GM10266 (cell line): ENCODE data around the gene ATXN2L.
"Not testable (repeated sequence)": the region's sequence is repeated elsewhere in the genome, so short reads cannot be mapped to it uniquely, and the experiment has no call there.

Experiments used
- DNase-seq: peaks from one replicate; pipeline ENCODE4 v3.0.0; 2012; ENCODE audit errors: extremely low spot score
- TF ChIP-seq, protein P1 (sequence below): IDR thresholded peaks from 2 replicates; pipeline ENCODE4 v1.5.1; 2012; ENCODE audit warnings: mild to moderate bottlenecking, low read depth; ENCODE audit not compliant: control insufficient read depth, insufficient read depth; ENCODE audit errors: missing control alignments

ATXN2L gene

DNA sequence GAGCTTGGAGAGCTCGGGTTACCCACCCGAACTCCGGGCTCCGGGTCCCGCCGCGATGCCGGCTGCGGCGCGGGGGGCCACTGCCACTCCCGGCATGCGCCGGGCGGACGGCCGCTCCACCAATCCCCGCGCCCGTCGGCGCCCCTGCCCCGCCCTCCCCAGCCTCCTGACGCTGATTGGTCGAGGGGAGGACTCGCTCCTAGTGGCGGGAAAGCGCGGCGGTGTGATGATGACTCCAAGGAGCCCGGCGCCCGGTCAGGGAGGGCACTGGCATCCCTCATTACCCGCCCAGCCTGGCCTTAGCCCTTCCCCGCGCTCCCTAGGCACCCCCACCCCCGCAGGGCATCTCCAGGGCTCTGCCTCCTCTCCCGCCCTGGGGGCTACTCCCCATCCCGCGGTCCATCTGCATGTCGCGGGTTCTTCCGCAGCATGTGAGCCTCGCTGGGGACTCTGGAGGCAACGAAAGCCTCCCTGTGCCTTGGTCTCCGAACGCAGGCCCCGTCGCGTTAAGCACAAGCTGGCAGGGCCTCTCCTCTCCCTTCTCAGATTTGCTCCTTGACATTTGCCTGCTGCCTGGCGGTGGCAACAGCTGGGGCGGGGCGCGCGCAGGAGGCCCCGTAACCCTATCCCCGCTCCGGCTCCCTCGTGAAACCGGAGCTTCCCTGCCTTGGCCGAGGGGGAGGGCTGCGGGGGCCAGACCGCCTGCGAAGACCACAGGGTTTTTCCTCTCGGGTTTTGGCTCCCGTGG, 57.2 kb downstream of the ATXN2L start:
- TF ChIP-seq, protein P1, sequence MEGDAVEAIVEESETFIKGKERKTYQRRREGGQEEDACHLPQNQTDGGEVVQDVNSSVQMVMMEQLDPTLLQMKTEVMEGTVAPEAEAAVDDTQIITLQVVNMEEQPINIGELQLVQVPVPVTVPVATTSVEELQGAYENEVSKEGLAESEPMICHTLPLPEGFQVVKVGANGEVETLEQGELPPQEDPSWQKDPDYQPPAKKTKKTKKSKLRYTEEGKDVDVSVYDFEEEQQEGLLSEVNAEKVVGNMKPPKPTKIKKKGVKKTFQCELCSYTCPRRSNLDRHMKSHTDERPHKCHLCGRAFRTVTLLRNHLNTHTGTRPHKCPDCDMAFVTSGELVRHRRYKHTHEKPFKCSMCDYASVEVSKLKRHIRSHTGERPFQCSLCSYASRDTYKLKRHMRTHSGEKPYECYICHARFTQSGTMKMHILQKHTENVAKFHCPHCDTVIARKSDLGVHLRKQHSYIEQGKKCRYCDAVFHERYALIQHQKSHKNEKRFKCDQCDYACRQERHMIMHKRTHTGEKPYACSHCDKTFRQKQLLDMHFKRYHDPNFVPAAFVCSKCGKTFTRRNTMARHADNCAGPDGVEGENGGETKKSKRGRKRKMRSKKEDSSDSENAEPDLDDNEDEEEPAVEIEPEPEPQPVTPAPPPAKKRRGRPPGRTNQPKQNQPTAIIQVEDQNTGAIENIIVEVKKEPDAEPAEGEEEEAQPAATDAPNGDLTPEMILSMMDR: no peak
- DNase-seq: peak; percentile 98

DNA sequence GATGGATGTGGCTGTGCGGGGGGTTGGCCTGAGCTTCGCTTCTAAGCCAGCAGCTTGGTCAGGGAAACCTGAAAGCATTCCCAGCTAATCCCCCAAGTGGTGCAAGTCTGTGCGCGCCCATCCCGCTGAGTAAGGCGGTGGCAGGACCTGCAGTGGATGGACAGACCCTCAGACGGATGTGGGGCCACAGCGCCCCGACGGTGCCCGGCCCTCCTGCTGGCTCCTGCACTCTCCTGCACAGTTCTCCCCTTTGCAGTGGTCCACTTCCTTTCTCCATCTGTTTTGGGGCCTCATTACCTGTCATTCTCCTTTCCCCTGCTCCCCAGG, 57.8 kb downstream of the ATXN2L start:
- DNase-seq: no peak
- TF ChIP-seq, protein P1: no peak

DNA sequence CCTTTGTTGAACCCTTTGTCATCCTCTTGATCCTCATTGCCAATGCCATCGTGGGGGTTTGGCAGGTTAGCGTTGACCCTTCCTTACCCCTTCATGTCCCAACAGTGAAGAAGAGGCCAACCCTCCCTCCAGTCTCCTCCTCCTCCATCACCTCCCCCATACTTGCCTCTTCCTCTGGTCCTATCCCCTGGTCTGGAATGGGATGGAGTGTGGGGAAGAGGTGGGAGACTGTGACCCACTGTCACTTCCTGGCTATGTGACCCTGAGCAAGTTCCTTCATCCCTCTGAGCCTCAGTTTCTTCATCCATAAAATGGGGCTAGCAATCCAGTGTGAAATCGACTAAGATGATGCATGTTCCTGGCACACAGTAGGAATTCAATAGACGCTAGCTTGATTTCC, 58.2 kb downstream of the ATXN2L start:
- TF ChIP-seq, protein P1: no peak
- no peak for DNase-seq

DNA sequence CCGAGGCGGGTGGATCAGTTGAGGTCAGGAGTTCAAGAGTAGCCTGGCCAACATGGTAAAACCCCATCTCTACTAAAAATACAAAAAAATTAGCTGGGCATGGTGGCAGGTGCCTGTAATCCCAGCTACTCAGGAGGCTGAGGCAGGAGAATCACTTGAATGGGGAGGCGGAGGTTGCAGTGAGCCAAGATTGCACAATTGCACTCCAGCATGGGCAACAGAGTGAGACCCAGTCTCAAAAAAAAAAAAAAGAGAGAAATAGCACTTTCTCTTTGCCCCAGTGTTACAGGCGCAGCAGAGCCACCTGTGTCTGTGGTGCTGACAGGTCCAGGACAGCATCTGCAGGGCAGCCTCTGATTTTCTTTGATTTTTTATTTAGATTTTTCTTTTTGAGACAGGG, 58.8 kb downstream of the ATXN2L start:
- DNase-seq: not testable (repeated sequence)

DNA sequence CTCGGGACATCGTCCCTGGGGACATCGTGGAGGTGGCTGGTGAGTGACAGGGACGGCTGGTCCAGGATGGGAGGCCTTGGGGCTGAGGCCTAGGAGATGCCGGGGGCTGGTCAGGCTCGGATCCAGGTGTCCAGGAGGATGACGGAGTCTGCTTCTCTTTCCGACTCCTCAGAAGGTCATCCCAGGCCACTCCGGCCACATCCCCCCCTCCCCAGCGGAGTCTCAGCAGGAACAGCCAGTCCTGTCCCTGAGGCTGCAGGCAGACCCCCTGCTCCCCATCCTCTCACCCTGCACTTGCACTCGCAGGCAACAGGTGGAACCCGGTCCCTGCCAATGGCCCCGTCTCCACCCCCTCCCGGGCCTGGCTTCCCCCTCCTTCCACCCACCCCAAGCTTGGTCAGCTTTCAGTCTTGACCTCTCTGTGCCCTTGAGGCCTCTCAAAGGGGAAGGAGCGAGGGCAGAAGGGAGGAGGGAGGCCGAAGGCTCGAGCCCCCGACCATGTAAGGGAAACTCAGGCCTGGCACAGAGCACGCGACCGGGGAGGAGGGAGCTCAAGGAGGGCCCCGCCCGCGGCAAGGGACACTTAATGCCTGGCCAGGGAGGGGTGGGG, 59.9 kb downstream of the ATXN2L start:
- TF ChIP-seq, protein P1: no peak
- no peak for DNase-seq

DNA sequence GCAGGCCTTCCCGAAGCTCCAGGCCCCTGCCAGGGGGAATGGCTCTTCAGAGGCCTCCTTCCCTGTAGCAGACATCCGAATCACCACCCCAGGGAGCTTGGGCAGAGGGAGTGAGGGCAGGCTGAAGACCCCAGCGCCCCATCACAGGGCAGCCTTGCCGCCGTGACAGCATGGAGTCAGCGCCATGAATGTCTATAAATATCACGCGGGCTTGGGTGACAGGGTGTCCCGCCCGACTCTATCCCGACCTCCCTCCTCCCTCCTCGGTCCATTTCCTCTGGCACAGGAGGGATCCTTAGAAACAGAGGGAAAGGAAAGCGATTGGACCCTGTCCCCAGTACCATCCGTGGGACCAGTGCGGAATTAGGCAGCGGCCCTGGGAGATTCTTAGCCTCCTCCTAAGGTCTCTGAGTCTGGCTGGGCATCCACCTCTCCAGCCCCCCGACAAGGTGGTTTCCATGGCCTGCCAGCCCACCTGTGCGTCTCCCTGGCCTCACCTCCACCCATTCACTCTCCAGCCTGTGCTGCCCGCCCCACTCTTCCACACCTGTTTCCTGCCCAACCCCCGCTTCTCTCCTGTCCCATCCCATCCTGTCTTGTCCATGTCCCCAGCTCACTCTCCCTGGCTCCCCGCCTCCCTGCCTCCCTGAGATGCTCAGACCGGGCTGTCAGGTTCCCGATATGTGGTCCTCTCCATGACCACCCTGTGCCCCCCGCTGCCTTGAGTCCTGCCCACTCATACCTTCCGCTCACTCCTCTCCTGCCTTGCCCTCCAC, 60.6 kb downstream of the ATXN2L start:
- no peak for DNase-seq
- TF ChIP-seq, protein P1: no peak

DNA sequence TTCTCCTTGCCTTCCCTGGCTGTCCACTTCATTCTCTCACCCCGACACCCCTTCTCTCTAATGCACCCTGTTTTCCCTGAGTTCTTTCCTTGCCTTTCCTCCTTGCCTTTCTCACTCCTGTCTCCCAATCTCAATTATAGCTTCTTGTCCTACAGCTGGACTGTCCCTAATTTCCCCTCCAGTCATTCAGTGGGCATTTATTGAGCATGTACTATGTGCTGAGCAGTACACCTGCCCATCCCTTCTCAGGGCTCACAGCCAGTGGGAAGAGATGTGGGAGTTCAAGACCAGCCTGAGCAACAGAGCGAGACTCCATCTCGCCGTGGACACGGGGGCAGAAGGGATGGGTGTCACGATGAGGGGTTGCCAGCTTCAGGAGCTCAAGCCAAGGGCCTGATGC, 61.2 kb downstream of the ATXN2L start:
- TF ChIP-seq, protein P1: no peak
- no peak for DNase-seq
